Endothelial cell of umbilical vein (primary cell): ENCODE measurements around the gene CTSL. TPM values are rescaled to one million over a fixed set of nuclear protein-coding genes. Genes with fewer than 3 reads are reported as not detected.

Experiments used
- BruUV-seq: library from RNA; stranded (reverse); fragments of 400-500 nt; replicated peaks from 2 replicates; lab custom pipeline; 2021; lab: Mats Ljungman, UMichigan
- CTCF ChIA-PET: fragments of 300-600, 350-600 bp; sonication (Branson Sonifier 250); formaldehyde crosslinking; loops from one replicate; lab custom pipeline; 2021; ENCODE audit warnings: antibody characterized with exemption, inconsistent platforms; lab: Charles Lee
- POLR2A ChIA-PET: fragments of 300-600, 350-600 bp; sonication (Branson Sonifier 250); formaldehyde crosslinking; loops from one replicate; lab custom pipeline; 2021; ENCODE audit warnings: antibody characterized with exemption, inconsistent platforms; lab: Charles Lee
- DNase-seq: peaks from one replicate; pipeline ENCODE4 v3.0.0-alpha.2; 2011; ENCODE audit warnings: low read depth, low spot score
- FAIRE-seq: peaks from 2 replicates; lab custom pipeline; 2011; peaks lifted over from hg19 to GRCh38; lab: Jason Lieb, UNC
- H2AFZ ChIP-seq: 2 replicates; pipeline ENCODE4 v1.6.0; 2012; ENCODE audit warnings: low read depth, low read length, control low read depth, inconsistent platforms
- H3K27ac ChIP-seq: 2 replicates; pipeline ENCODE4 v1.5.1; 2011; ENCODE audit warnings: low read depth, mild to moderate bottlenecking, control low read depth, low read length, moderate library complexity; ENCODE audit not compliant: insufficient read depth
- H3K27me3 ChIP-seq, 2 experiments: 2 replicates each; pipeline versions ENCODE4 v1.6.0 to v1.6.1; 2011; ENCODE audit warnings: low read length in 2 of 2, mixed read lengths in 1 of 2; ENCODE audit not compliant: control insufficient read depth in 2 of 2, insufficient read depth in 2 of 2
- H3K36me3 ChIP-seq, 2 experiments: 2 replicates in 1 of 2; 3 replicates in 1 of 2; pipeline ENCODE4 v1.5.1; 2011; ENCODE audit warnings: low read length in 2 of 2, mild to moderate bottlenecking in 1 of 2, moderate library complexity in 1 of 2; ENCODE audit not compliant: control insufficient read depth in 2 of 2, insufficient read depth in 2 of 2; ENCODE audit errors: extremely low read depth in 1 of 2
- H3K4me1 ChIP-seq: 3 replicates; pipeline ENCODE4 v1.5.1; 2011; ENCODE audit warnings: mild to moderate bottlenecking, low read length; ENCODE audit not compliant: control insufficient read depth, insufficient read depth; ENCODE audit errors: extremely low read depth
- H3K4me2 ChIP-seq: 2 replicates; pipeline ENCODE4 v1.6.1; 2011; ENCODE audit warnings: low read length, control low read depth, mixed read lengths; ENCODE audit not compliant: insufficient read depth
- H3K4me3 ChIP-seq, 3 experiments: fragments of 200-600 bp in 1 of 3; sonication (generic), shearing (Covaris generic) in 1 of 3; replicated peaks in 1 of 3; 2 replicates each; pipeline ENCODE4 v1.5.1; 2011 to 2016; ENCODE audit warnings: control low read depth in 3 of 3, low read length in 3 of 3, mild to moderate bottlenecking in 2 of 3, inconsistent platforms in 1 of 3, low read depth in 1 of 3, moderate library complexity in 1 of 3; ENCODE audit not compliant: insufficient read depth in 1 of 3
- H3K79me2 ChIP-seq: 2 replicates; pipeline ENCODE4 v1.6.0; 2012; ENCODE audit warnings: low read length, inconsistent platforms; ENCODE audit not compliant: control insufficient read depth, insufficient read depth
- H3K9ac ChIP-seq: replicated peaks from 2 replicates; pipeline ENCODE3; 2011; ENCODE audit warnings: low read length, control low read depth; ENCODE audit not compliant: insufficient read depth; ENCODE audit errors: extremely low read depth
- H3K9me1 ChIP-seq: replicated peaks from 3 replicates; pipeline ENCODE4 v1.6.0; 2011; ENCODE audit warnings: mild to moderate bottlenecking, low read length; ENCODE audit not compliant: control insufficient read depth, insufficient read depth; ENCODE audit errors: extremely low read depth
- H3K9me3 ChIP-seq: replicated peaks from 2 replicates; pipeline ENCODE4 v1.5.1; 2012; ENCODE audit warnings: low read length, inconsistent platforms; ENCODE audit not compliant: control insufficient read depth, insufficient read depth
- H4K20me1 ChIP-seq: replicated peaks from 2 replicates; pipeline ENCODE3; 2011; ENCODE audit warnings: mild to moderate bottlenecking, low read length; ENCODE audit not compliant: control insufficient read depth, insufficient read depth; ENCODE audit errors: extremely low read depth
- EZH2 ChIP-seq: IDR thresholded peaks from 2 replicates; pipeline ENCODE4 v1.6.1; 2012; ENCODE audit warnings: borderline replicate concordance, low read depth, mild to moderate bottlenecking, moderate library complexity, low read length, inconsistent platforms; ENCODE audit not compliant: severe bottlenecking
- FOS ChIP-seq: IDR thresholded peaks from 2 replicates; pipeline ENCODE4 v1.6.1; 2011; ENCODE audit warnings: mild to moderate bottlenecking, low read length, moderate library complexity, borderline replicate concordance; ENCODE audit not compliant: insufficient read depth
- GATA2 ChIP-seq: IDR thresholded peaks from 2 replicates; pipeline ENCODE4 v1.7.0; 2011; ENCODE audit warnings: low read depth, mild to moderate bottlenecking, moderate library complexity, mixed read lengths, low read length; ENCODE audit not compliant: insufficient read length, insufficient read depth
- JUN ChIP-seq: IDR thresholded peaks from 2 replicates; pipeline ENCODE4 v1.6.1; 2011; ENCODE audit warnings: borderline replicate concordance, low read depth; ENCODE audit not compliant: insufficient read length, insufficient read depth
- MYC ChIP-seq: IDR thresholded peaks from one replicate; pipeline ENCODE4 v1.6.1; 2011; ENCODE audit warnings: mild to moderate bottlenecking, low read depth, low read length
- POLR2A ChIP-seq: IDR thresholded peaks from 2 replicates; pipeline ENCODE4 v1.6.1; 2012; ENCODE audit warnings: low read depth, mild to moderate bottlenecking, control low read depth, low read length
- POLR2AphosphoS5 ChIP-seq: IDR thresholded peaks from 2 replicates; pipeline ENCODE4 v1.6.1; 2012; ENCODE audit warnings: low read depth, mild to moderate bottlenecking, control low read depth, low read length, moderate library complexity; ENCODE audit not compliant: insufficient read depth
- dilution Hi-C: fragments of 300-500 bp; cut with MboI; formaldehyde crosslinking; loops from one replicate; pipeline ENCODE4 v1.15.0; 2019; ENCODE audit warnings: low sequenced_read_pairs; ENCODE audit not compliant: extremely low pct_ligation_motif_present
- intact Hi-C: fragments of 100-400 bp; cut with micrococcal nuclease; formaldehyde crosslinking; loops from one replicate; pipeline ENCODE4 v1.10.0; 2022
- polyA plus RNA-seq, 4 experiments: library from polyadenylated mRNA; depleted of rRNA in 3 of 4; stranded (reverse) in 3 of 4; unstranded in 1 of 4; fragments of >200 nt; gene quantifications; 2 replicates each; pipeline versions ENCODE4 v1.2.1 to v1.2.3, GENCODE V29; 2011 to 2012; ENCODE audit warnings: missing spikeins in 1 of 4
- total RNA-seq: library from RNA; stranded (reverse); gene quantifications from 2 replicates; pipeline ENCODE4 v1.2.3, GENCODE V29; 2021
- TF ChIP-seq, protein P1 (sequence below), 2 donors: IDR thresholded peaks; 1 replicate in 1 of 2; 2 replicates in 1 of 2; pipeline ENCODE4 v1.5.1; 2011; ENCODE audit warnings: low read length in 2 of 2, mild to moderate bottlenecking in 2 of 2, moderate library complexity in 2 of 2, control low read depth in 1 of 2, inconsistent platforms in 1 of 2, low read depth in 1 of 2; ENCODE audit not compliant: insufficient read depth in 1 of 2; ENCODE audit errors: extremely low read depth in 1 of 2
- TF ChIP-seq, protein P2 (sequence below): IDR thresholded peaks from 2 replicates; pipeline ENCODE4 v1.6.1; 2011; ENCODE audit not compliant: insufficient read depth, insufficient read length

CTSL gene
- total and polyA plus RNA-seq, 2 donors (not counting 3 experiments of a cell fraction or from before 2014, with no cell fraction given), result 98.4 to 107 TPM

DNA sequence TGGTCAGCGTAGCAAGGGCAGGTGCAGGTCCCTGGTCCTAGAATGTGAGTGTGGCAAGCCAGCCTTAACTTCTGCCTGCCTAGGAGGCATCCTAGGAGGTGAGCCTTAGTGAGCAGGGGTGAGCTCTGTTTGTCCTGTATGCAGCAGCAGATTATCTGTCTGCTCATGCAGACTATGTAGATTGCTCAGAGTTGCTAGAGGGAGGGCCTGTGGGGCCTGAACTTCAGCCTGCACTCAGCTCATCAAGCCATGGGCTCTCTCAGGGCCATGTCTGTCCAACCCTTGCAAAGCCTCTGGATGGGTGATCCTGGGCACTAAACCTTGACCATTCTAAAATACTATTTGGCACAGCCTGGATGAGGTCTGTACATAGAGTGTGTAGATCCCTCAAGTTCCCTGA is 8.5 kb upstream of the CTSL start:
- CTCF ChIA-PET, result interaction anchor here (1.5 kb wide), 1 partner anchor 9 kb away, joined by 7 read pairs; the partner anchor contains the start of gene CTSL
- Histone ChIP-seq H3K4me1 (peaks cover 21% of the 10 kb centered on the region), H4K20me1 (no peaks in the 10 kb centered on the region), H3K9me1 (no peaks in the 10 kb centered on the region), H3K79me2 (no peaks in the 10 kb centered on the region), H3K9me3 (no peaks in the 10 kb centered on the region), H3K27me3 (no peaks in the 10 kb centered on the region), H2AFZ (no peak overlapping the region), H3K4me3 (no peak overlapping the region), H3K36me3 (no peaks in the 10 kb centered on the region), H3K27ac (no peak overlapping the region), H3K4me2 (no peak overlapping the region), H3K9ac (no peak overlapping the region)
- BruUV-seq, result no TSS peak
- POLR2A ChIA-PET, result no interaction called here
- intact Hi-C loops (loop anchor here (10.0 kb wide), 1 partner anchor 667 kb away; the partner anchor contains the start of gene SPIN1), dilution Hi-C loops (no loop called here)
- TF ChIP-seq JUN (no peak), FOS (no peak), POLR2AphosphoS5 (no peak), GATA2 (no peak), POLR2A (no peak), MYC (no peak), EZH2 (no peak)
- TF ChIP-seq, protein P1, sequence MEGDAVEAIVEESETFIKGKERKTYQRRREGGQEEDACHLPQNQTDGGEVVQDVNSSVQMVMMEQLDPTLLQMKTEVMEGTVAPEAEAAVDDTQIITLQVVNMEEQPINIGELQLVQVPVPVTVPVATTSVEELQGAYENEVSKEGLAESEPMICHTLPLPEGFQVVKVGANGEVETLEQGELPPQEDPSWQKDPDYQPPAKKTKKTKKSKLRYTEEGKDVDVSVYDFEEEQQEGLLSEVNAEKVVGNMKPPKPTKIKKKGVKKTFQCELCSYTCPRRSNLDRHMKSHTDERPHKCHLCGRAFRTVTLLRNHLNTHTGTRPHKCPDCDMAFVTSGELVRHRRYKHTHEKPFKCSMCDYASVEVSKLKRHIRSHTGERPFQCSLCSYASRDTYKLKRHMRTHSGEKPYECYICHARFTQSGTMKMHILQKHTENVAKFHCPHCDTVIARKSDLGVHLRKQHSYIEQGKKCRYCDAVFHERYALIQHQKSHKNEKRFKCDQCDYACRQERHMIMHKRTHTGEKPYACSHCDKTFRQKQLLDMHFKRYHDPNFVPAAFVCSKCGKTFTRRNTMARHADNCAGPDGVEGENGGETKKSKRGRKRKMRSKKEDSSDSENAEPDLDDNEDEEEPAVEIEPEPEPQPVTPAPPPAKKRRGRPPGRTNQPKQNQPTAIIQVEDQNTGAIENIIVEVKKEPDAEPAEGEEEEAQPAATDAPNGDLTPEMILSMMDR (IDR thresholded peaks at IDR 0.05; ENCODE audit: extremely low read depth in 1 of 2, insufficient read depth in 1 of 2, low read depth in 1 of 2, low read length in 2 of 2), result no peak
- TF ChIP-seq, protein P2, sequence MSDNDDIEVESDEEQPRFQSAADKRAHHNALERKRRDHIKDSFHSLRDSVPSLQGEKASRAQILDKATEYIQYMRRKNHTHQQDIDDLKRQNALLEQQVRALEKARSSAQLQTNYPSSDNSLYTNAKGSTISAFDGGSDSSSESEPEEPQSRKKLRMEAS, result no peak
- DNase-seq, result no peak
- FAIRE-seq, result no peak
